Epithelial cell of esophagus (primary cell): ENCODE results near the gene FBXL3.

Experiments used
- DNase-seq: peaks from one replicate; pipeline ENCODE4 v3.0.0; 2010; ENCODE audit warnings: low read depth
- H3K4me3 ChIP-seq: 2 replicates; pipeline ENCODE4 v1.5.1; 2011; ENCODE audit warnings: mild to moderate bottlenecking, low read length, control low read depth
- TF ChIP-seq, protein P1 (sequence below): IDR thresholded peaks from 2 replicates; pipeline ENCODE4 v1.5.1; 2011; ENCODE audit warnings: low read depth, mild to moderate bottlenecking, low read length, control low read depth, inconsistent platforms; ENCODE audit not compliant: insufficient read depth; ENCODE audit errors: missing control alignments

Gene FBXL3

DNA sequence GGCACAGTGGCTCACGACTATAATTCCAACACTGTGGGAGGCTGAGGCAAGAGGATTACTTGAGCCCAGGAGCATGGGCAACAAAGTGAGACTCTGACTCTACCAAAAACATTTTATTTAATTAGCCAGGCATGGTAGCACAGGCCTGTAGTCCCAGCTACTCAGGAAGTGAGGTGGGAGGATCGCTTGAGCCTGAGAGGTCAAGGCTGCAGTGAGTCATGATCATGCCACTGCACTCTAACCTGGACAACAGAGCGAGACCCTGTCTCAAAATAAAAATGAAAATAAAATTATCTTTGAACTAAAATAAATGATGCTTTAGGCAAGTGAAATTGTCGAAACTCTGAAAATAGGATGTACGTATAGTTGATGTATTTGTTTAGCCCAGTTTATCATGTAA is 43.3 kb downstream of the FBXL3 start:
- DNase-seq: no peak

DNA sequence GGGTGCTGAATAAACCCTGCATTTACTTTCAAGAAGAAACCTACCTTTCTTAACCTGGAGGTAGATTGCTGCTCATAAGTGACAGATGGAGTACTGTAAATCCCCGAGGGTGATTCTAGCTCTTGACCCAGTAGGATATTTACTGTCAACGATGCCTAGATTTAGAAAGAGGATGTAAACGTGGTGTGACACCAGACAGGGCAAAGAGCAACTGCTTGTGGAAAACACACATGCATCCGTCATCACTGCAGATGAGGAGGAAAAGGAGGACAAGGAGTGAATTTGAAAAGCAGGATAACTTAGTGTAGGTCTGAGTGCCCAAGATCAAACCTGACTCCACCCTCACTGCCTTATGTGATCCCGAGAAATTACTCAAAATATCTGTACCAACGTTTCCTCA is 44.9 kb downstream of the FBXL3 start:
- TF ChIP-seq, protein P1, sequence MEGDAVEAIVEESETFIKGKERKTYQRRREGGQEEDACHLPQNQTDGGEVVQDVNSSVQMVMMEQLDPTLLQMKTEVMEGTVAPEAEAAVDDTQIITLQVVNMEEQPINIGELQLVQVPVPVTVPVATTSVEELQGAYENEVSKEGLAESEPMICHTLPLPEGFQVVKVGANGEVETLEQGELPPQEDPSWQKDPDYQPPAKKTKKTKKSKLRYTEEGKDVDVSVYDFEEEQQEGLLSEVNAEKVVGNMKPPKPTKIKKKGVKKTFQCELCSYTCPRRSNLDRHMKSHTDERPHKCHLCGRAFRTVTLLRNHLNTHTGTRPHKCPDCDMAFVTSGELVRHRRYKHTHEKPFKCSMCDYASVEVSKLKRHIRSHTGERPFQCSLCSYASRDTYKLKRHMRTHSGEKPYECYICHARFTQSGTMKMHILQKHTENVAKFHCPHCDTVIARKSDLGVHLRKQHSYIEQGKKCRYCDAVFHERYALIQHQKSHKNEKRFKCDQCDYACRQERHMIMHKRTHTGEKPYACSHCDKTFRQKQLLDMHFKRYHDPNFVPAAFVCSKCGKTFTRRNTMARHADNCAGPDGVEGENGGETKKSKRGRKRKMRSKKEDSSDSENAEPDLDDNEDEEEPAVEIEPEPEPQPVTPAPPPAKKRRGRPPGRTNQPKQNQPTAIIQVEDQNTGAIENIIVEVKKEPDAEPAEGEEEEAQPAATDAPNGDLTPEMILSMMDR: no peak
- no peak overlapping the region for H3K4me3 ChIP-seq
- no peak for DNase-seq

More for the DNA sequence above, 43.3 kb downstream of the FBXL3 start:
- TF ChIP-seq, protein P1: no peak
- H3K4me3 ChIP-seq: no peak overlapping the region

DNA sequence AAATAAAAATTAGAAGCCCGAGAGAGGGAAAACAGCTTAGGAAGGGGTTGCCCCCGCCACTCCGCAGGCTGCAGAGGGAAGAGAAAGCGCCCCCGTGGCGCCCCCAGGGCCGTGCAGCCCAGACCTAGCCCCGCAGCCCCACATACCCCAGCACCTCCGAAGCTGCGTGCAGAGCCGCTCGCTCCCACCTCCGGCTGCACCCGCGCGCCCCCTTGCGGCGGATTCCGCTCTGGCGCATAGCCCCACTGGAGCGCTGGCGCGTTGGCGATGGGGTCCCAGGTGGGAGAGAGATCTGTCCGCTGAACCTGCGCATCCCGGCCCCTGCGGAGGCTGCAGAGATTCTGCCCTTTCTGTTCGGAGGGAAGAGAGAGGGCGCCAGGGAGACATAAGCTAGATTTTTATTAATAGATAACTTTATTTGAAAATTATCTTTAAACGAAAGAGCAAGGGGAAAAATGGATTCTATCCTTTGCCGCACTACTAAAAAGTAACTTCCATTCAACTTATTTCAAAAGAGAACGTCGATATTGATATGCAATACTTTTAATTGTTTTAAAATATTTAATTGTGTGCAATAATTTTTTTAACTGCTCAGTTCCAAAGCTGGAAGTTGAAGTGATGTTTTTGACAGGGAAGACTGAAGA is 46.8 kb downstream of the FBXL3 start:
- H3K4me3 ChIP-seq: peak overlapping the region; percentile 29
- TF ChIP-seq, protein P1: peak; percentile 85
- peak; percentile 60 for DNase-seq

DNA sequence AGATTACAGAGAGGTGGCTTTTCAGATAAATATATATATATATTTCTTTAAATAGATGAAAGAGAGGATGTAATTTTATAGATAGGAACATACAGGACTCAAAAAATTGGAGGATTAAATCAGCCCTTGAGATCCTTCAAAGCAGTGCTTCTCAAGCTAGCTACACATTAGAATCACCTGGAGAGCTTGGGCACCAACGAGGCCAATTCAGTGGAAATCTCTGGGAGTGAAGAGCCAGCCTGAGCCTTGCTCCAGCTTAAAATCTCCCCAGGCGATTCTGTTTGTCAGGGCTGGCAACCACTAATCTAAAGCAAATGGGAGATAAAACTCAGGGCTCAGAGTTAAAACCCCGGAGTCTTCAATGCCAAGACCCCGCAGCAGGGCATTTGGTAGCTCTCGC is 50.0 kb downstream of the FBXL3 start:
- TF ChIP-seq, protein P1: no peak
- DNase-seq: no peak
- H3K4me3 ChIP-seq: no peak overlapping the region

DNA sequence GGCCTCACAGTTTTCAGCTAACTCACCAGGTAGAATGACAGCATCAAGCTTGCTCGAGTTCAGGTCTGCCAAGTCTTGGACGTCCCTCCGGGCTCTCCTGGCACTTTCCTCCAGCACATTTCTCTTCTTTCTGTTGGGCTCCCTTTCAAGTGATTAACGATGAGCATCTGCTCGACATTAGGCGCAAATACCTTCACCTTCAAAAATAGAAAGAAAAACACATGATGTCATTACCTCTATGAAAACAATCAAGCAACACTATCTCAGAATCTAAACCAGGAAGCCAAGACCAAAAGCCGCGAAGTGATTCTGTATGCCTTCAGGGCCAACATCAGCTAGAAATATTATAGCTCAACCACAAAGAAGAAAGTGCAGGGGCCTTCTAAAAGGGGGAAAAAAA is 50.5 kb downstream of the FBXL3 start:
- no peak overlapping the region for H3K4me3 ChIP-seq
- peak; percentile 89 for DNase-seq
- TF ChIP-seq, protein P1: no peak

DNA sequence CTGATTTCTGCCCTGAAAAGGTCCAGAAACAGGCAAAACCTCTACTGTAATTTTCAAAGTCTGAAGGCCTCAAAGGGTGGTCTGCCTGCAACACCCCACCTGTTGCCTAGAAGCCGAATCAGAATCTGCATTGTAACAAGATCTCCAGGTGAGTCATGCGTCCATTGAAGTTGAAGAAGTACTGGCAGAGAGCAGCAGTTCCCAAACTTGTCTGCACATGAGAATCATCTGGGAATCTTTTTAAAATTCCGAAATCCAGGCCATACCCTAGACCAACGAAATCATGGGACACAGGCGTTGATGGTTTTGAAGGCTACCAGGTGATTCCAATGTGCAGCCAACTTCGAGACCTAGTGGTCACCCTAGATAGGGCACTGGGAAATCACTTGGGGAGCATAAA is 51.1 kb downstream of the FBXL3 start:
- TF ChIP-seq, protein P1: peak; percentile 7
- peak; percentile 80 for DNase-seq
- no peak overlapping the region for H3K4me3 ChIP-seq

DNA sequence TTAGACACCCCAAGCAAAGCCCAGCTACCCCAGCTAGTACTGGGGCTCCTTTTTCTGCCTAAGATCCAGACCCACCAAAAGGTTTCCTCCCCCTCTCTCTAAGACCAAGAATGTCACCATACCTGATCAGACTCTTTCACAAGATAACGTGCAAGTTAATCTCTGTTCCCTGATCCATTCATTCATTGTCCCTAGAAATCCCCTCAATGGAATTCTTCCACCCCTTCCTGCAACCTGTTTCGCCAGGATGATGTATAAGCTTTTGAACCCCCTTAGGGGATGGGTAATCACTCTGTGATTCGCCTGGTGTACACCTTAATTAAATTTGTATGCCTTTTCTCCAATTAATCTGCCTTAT is 52.4 kb downstream of the FBXL3 start:
- no peak for DNase-seq
- TF ChIP-seq, protein P1: no peak
- H3K4me3 ChIP-seq: no peak overlapping the region
